ENCODE measurements around the gene GYS2. TPM values are rescaled to one million over a fixed set of nuclear protein-coding genes. Genes with fewer than 3 reads are reported as not detected.

GYS2 gene
- total RNA-seq, 2 experiments from 2014 or later, result 0.22 TPM; not detected in 1

GRCh38 chr12:21602774-21603173, 1.9 kb downstream of the GYS2 start:
- no peaks in the 10 kb centered on the region for H3K4me1 Mint-ChIP-seq (ENCODE audit: low read depth)
- Histone ChIP-seq H3K9me3 (ENCODE audit: control insufficient read depth in 1 of 2, insufficient read depth in 1 of 2, low read length in 2 of 2) (no peaks in the 10 kb centered on the region), H3K27ac (ENCODE audit: low read depth in 1 of 2, low read length in 2 of 2) (no peak overlapping the region), H3K36me3 (ENCODE audit: insufficient read depth, low read length) (no peaks in the 10 kb centered on the region), H3K27me3 (ENCODE audit: control insufficient read depth in 1 of 2, insufficient read depth in 2 of 2, low read length in 2 of 2) (no peaks in the 10 kb centered on the region), H3K4me1 (ENCODE audit: insufficient read depth, low read length) (no peaks in the 10 kb centered on the region), H3K4me3 (ENCODE audit: low read length) (no peak overlapping the region)
- no peaks in the 10 kb centered on the region for H3K9me3 Mint-ChIP-seq
- H3K27ac Mint-ChIP-seq, result no peak overlapping the region
- no peak for ATAC-seq (ENCODE audit: poor library complexity)
- ChIA-PET CTCF (no interaction called here), POLR2A (interaction anchor here (0.7 kb wide), 1 partner anchor 101 kb away, joined by 3 read pairs; no protein-coding TSS in a partner anchor)
- DNase-seq, result no peak
- no peak overlapping the region for H3K4me3 Mint-ChIP-seq
- TF ChIP-seq, protein P1, sequence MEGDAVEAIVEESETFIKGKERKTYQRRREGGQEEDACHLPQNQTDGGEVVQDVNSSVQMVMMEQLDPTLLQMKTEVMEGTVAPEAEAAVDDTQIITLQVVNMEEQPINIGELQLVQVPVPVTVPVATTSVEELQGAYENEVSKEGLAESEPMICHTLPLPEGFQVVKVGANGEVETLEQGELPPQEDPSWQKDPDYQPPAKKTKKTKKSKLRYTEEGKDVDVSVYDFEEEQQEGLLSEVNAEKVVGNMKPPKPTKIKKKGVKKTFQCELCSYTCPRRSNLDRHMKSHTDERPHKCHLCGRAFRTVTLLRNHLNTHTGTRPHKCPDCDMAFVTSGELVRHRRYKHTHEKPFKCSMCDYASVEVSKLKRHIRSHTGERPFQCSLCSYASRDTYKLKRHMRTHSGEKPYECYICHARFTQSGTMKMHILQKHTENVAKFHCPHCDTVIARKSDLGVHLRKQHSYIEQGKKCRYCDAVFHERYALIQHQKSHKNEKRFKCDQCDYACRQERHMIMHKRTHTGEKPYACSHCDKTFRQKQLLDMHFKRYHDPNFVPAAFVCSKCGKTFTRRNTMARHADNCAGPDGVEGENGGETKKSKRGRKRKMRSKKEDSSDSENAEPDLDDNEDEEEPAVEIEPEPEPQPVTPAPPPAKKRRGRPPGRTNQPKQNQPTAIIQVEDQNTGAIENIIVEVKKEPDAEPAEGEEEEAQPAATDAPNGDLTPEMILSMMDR (IDR thresholded peaks at IDR 0.05), result no peak
- H3K36me3 Mint-ChIP-seq (ENCODE audit: low read depth), result no peaks in the 10 kb centered on the region
- no peaks in the 10 kb centered on the region for H3K27me3 Mint-ChIP-seq
- intact Hi-C loops (cut with DNase I, micrococcal nuclease), result loop anchor here (10.0 kb wide), 3 partner anchors 412 to 842 kb away; partner anchors contain the start of gene CMAS (in 1 of the 2)

DNA sequence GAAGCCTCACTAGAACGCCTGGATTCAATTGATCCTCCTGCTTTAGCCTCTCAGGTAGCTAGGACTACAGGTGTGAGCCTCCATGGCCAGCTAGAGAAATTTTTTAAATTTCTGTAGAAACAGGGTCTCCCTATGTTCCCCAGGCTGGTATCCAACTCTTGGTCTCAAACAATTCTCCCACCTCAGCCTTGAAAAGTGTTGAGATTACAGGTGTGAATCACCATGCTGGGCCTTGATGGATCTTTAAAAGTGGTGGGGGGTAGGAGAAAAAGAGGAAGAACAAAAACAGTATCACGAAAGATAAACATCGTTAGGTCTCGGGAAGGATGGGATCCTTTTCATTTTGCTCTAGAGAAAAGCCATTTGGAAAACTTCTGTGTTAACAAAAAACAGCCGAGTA, 4.5 kb downstream of the GYS2 start:
- Mint-ChIP-seq H3K4me3 (no peak overlapping the region), H3K36me3 (ENCODE audit: low read depth) (no peaks in the 10 kb centered on the region), H3K27ac (no peak overlapping the region), H3K4me1 (ENCODE audit: low read depth) (no peaks in the 10 kb centered on the region), H3K9me3 (no peaks in the 10 kb centered on the region), H3K27me3 (no peaks in the 10 kb centered on the region)
- ChIA-PET POLR2A (no interaction called here), CTCF (no interaction called here)
- DNase-seq (no peak), ATAC-seq (ENCODE audit: poor library complexity) (no peak)
- no peaks in the 10 kb centered on the region for H3K4me1 ChIP-seq (ENCODE audit: insufficient read depth, low read length)
- no peak overlapping the region for H3K4me3 ChIP-seq (ENCODE audit: low read length)
- no peaks in the 10 kb centered on the region for H3K9me3 ChIP-seq (ENCODE audit: control insufficient read depth in 1 of 2, insufficient read depth in 1 of 2, low read length in 2 of 2)
- TF ChIP-seq, protein P1 (IDR thresholded peaks at IDR 0.05), result no peak
- H3K27ac ChIP-seq (ENCODE audit: low read depth in 1 of 2, low read length in 2 of 2), result no peak overlapping the region
- no peaks in the 10 kb centered on the region for H3K27me3 ChIP-seq (ENCODE audit: control insufficient read depth in 1 of 2, insufficient read depth in 2 of 2, low read length in 2 of 2)
- H3K36me3 ChIP-seq (ENCODE audit: insufficient read depth, low read length), result no peaks in the 10 kb centered on the region
- intact Hi-C loops (cut with DNase I, micrococcal nuclease), result loop anchor here (10.0 kb wide), 3 partner anchors 415 to 845 kb away; partner anchors contain the start of gene CMAS (in 1 of the 2)

DNA sequence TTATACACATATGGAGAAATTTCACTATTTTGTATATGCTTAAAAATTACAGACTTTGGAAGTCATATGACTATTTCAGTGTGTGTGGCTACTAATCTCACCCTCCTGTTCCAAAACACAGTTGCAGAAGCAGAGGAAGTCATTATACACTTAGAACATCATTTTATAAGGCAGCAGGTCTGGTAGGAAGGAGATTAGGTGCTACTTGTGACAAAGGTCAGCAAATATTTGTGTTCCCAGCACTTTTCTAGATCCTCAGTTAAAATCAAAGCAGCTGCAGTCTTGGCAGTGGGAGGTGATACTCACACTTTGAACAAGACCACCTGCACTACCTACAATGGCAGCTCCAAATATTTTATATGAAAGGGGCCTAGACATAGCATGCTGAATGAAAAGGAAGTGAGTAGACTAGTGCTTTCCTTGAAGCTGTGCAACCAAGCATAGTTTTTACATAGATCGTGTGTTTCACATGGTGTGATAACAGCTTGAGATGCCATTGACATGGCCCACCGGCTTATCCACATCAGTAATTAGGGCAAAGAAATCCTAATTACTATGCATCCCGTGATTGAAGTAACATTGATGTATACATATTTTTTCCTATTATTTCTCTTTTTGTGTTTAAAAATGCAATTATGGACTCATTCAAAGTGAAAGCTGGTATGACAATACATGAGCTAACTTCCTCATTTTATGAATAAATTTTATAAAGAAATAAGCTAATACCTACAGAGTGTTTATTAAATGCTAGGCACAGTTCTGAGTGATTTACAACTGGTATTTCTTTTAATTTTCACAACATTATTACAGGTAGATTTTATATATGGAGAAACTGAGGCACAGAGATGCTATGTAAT, 5.3 kb downstream of the GYS2 start:
- H3K27me3 Mint-ChIP-seq, result no peaks in the 10 kb centered on the region
- no peaks in the 10 kb centered on the region for H3K36me3 ChIP-seq (ENCODE audit: insufficient read depth, low read length)
- ChIA-PET POLR2A (no interaction called here), CTCF (interaction anchor here (1.3 kb wide), 1 partner anchor 11 kb away, joined by 3 read pairs; no protein-coding TSS in a partner anchor)
- H3K4me3 ChIP-seq (ENCODE audit: low read length), result no peak overlapping the region
- H3K4me1 Mint-ChIP-seq (ENCODE audit: low read depth), result no peaks in the 10 kb centered on the region
- no peaks in the 10 kb centered on the region for H3K36me3 Mint-ChIP-seq (ENCODE audit: low read depth)
- H3K4me1 ChIP-seq (ENCODE audit: insufficient read depth, low read length), result no peaks in the 10 kb centered on the region
- H3K9me3 Mint-ChIP-seq, result no peaks in the 10 kb centered on the region
- H3K4me3 Mint-ChIP-seq, result no peak overlapping the region
- TF ChIP-seq, protein P1 (IDR thresholded peaks at IDR 0.05), result no peak
- ATAC-seq (ENCODE audit: poor library complexity), result no peak
- intact Hi-C loops (cut with DNase I, micrococcal nuclease), result no loop called here
- no peaks in the 10 kb centered on the region for H3K9me3 ChIP-seq (ENCODE audit: control insufficient read depth in 1 of 2, insufficient read depth in 1 of 2, low read length in 2 of 2)
- no peak overlapping the region for H3K27ac ChIP-seq (ENCODE audit: low read depth in 1 of 2, low read length in 2 of 2)
- DNase-seq, result no peak
- H3K27ac Mint-ChIP-seq, result no peak overlapping the region
- H3K27me3 ChIP-seq (ENCODE audit: control insufficient read depth in 1 of 2, insufficient read depth in 2 of 2, low read length in 2 of 2), result no peaks in the 10 kb centered on the region

Measured in CD4-positive, alpha-beta T cell (primary cell).